Choroid plexus epithelial cell (primary cell): ENCODE measurements around the gene NYNRIN.

Experiments used
- DNase-seq: peaks from one replicate; pipeline ENCODE4 v3.0.0-alpha.2; 2010; ENCODE audit warnings: low read depth
- H3K4me3 ChIP-seq: 2 replicates; pipeline ENCODE4 v1.5.1; 2011; ENCODE audit warnings: low read depth, mild to moderate bottlenecking, control low read depth, low read length, moderate library complexity
- TF ChIP-seq, protein P1 (sequence below): conservative IDR thresholded peaks from 2 replicates; pipeline ENCODE4 v1.5.1; 2011; ENCODE audit warnings: low read depth, mild to moderate bottlenecking, control low read depth, inconsistent platforms, low read length, moderate library complexity

NYNRIN gene

GRCh38 chr14:24438223-24439097 is 39.7 kb downstream of the NYNRIN start:
- no peak for DNase-seq
- H3K4me3 ChIP-seq, result no peak overlapping the region
- TF ChIP-seq, protein P1, sequence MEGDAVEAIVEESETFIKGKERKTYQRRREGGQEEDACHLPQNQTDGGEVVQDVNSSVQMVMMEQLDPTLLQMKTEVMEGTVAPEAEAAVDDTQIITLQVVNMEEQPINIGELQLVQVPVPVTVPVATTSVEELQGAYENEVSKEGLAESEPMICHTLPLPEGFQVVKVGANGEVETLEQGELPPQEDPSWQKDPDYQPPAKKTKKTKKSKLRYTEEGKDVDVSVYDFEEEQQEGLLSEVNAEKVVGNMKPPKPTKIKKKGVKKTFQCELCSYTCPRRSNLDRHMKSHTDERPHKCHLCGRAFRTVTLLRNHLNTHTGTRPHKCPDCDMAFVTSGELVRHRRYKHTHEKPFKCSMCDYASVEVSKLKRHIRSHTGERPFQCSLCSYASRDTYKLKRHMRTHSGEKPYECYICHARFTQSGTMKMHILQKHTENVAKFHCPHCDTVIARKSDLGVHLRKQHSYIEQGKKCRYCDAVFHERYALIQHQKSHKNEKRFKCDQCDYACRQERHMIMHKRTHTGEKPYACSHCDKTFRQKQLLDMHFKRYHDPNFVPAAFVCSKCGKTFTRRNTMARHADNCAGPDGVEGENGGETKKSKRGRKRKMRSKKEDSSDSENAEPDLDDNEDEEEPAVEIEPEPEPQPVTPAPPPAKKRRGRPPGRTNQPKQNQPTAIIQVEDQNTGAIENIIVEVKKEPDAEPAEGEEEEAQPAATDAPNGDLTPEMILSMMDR, result no peak

DNA sequence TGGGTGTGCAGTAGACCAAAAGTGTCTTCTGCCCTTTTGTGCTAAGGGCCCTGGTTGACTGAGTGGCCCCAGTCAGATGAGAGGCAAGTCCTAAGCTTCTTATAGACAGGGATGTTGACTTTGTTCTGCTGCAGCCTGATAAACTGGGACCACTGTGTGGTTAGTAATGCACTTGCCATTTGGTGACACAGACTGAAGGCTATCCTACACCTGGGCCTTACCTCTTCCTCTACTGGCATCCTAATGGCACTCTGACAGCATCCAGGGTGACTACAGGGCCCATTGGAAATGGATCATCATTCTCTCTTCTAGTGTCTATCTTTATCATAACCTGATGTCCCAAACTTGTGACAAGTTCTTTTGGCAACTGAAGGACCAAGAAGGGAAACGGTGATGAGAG is 40.5 kb downstream of the NYNRIN start:
- no peak for DNase-seq
- H3K4me3 ChIP-seq, result no peak overlapping the region
- TF ChIP-seq, protein P1, result no peak

- no peak overlapping the region for H3K4me3 ChIP-seq
- TF ChIP-seq, protein P1, result no peak
- DNase-seq, result no peak
Measured at GRCh38 chr14:24439830-24440605, 41.2 kb downstream of the NYNRIN start.

GRCh38 chr14:24440606-24441399 is 42.0 kb downstream of the NYNRIN start:
- H3K4me3 ChIP-seq, result no peak overlapping the region
- TF ChIP-seq, protein P1, result no peak
- no peak for DNase-seq

- TF ChIP-seq, protein P1, result no peak
- H3K4me3 ChIP-seq, result peak overlapping the region; percentile 72
- DNase-seq, result no peak
Measured at GRCh38 chr14:24441485-24441884, 42.7 kb downstream of the NYNRIN start.

GRCh38 chr14:24441904-24442239 is 43.1 kb downstream of the NYNRIN start:
- TF ChIP-seq, protein P1, result no peak
- DNase-seq, result no peak
- H3K4me3 ChIP-seq, result peak overlapping the region; percentile 72
